ENCODE data around the gene FBXO27.

FBXO27 gene

GRCh38 chr19:39052243-39052746, 19.9 kb upstream of the FBXO27 start:
- peak; percentile 47 for DNase-seq
- Histone ChIP-seq H3K4me3 (ENCODE audit: low read depth, low read length) (no peak overlapping the region), H3K27me3 (replicated peaks) (no peaks in the 10 kb centered on the region), H3K36me3 (replicated peaks) (no peaks in the 10 kb centered on the region), H3K27ac (no peak overlapping the region)
- in situ Hi-C loops (cut with HindIII; ENCODE audit: low pct_ligation_motif_present, low sequenced_read_pairs) = no loop called here
- TF ChIP-seq CTCF (IDR thresholded peaks at IDR 0.05; ENCODE audit: low read depth, low read length, missing control alignments) = peak; percentile 96

- Histone ChIP-seq H3K4me3 (ENCODE audit: low read depth, low read length) (no peak overlapping the region), H3K36me3 (replicated peaks) (no peaks in the 10 kb centered on the region), H3K27me3 (replicated peaks) (no peaks in the 10 kb centered on the region), H3K27ac (no peak overlapping the region)
- no peak for DNase-seq
- TF ChIP-seq CTCF (IDR thresholded peaks at IDR 0.05; ENCODE audit: low read depth, low read length, missing control alignments) = no peak
- in situ Hi-C loops (cut with HindIII; ENCODE audit: low pct_ligation_motif_present, low sequenced_read_pairs) = no loop called here
These were observed 14.7 kb upstream of the FBXO27 start for GRCh38 chr19:39047073-39047472.

DNA sequence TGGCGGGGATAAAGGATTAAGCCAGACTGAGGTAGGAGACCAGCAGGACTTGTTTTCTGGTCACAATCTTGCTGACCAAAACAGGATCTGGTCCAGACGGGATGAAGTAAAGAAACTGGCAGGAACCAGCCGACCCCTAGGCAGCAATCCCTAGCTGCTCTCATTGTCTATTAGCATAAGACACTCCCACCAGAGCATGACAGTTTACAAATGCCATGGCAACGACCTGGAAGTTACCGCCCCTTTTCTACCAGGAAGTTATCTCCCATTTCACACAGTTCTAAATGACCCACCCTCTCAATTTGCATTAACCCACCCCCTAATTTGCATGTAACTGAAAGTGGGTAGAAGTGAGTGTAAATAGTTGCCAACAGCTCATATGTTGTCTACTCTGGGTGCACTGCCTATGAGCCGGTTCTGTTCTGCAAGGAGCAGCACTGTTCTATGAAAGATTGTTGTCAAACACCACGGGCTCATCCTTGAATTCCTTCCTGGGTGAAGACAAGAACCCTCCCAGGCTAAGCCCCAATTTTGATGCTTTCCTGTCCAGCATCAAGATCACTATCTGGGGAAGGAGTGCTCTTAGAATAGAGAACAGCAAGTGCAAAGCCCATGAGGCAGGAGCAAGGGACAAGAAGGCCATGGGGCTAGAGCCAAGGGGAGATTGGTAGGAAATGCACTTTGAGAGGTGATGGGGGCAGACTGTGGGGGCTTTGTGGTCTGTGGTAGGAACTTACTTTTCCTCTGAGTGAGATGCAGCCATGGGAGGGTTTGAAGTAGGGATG, 13.9 kb upstream of the FBXO27 start:
- no peaks in the 10 kb centered on the region for H3K27me3 ChIP-seq (replicated peaks)
- H3K4me3 ChIP-seq (ENCODE audit: low read depth, low read length) = no peak overlapping the region
- in situ Hi-C loops (cut with HindIII; ENCODE audit: low pct_ligation_motif_present, low sequenced_read_pairs) = no loop called here
- no peak for DNase-seq
- H3K27ac ChIP-seq = no peak overlapping the region
- no peak for TF ChIP-seq CTCF (IDR thresholded peaks at IDR 0.05; ENCODE audit: low read depth, low read length, missing control alignments)
- H3K36me3 ChIP-seq (replicated peaks) = no peaks in the 10 kb centered on the region

DNA sequence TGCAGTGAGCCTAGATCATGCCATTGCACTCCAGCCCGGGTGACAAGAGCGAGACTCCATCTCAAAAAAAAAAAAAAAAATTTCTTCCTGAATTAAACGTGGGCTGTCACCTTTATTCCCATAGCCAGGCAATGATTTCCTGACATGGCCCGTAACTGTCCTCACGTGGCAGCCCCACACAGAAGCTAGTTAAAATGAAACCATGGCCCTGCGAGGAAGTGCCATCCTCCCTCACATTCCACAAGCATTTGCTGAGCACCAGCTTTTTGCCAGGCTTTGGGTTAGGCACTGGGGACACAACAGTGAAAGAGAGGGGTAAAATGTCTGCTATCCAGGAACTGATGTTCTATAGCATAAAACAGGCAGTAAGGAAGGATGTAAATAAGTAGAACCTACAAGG, 13.2 kb upstream of the FBXO27 start:
- in situ Hi-C loops (cut with HindIII; ENCODE audit: low pct_ligation_motif_present, low sequenced_read_pairs) = no loop called here

GRCh38 chr19:39038098-39038497, 5.7 kb upstream of the FBXO27 start:
- Histone ChIP-seq H3K27me3 (replicated peaks) (no peaks in the 10 kb centered on the region), H3K36me3 (replicated peaks) (no peaks in the 10 kb centered on the region), H3K4me3 (ENCODE audit: low read depth, low read length) (no peak overlapping the region), H3K27ac (no peak overlapping the region)
- in situ Hi-C loops (cut with HindIII; ENCODE audit: low pct_ligation_motif_present, low sequenced_read_pairs) = no loop called here
- DNase-seq = peak; percentile 43
- TF ChIP-seq CTCF (IDR thresholded peaks at IDR 0.05; ENCODE audit: low read depth, low read length, missing control alignments) = peak; percentile 55

More for the DNA sequence above, 13.2 kb upstream of the FBXO27 start:
- Histone ChIP-seq H3K4me3 (ENCODE audit: low read depth, low read length) (no peak overlapping the region), H3K36me3 (replicated peaks) (no peaks in the 10 kb centered on the region), H3K27ac (no peak overlapping the region), H3K27me3 (replicated peaks) (no peaks in the 10 kb centered on the region)
- TF ChIP-seq CTCF (IDR thresholded peaks at IDR 0.05; ENCODE audit: low read depth, low read length, missing control alignments) = no peak
- no peak for DNase-seq

All from brain microvascular endothelial cell (primary cell).